ENCODE measurements around the gene IRF8.
A peak's percentile ranks its signal among the peaks of the same experiment; 100 is the strongest.

The IRF8 gene

GRCh38 chr16:85860413-85861094, 38.4 kb upstream of the IRF8 start:
- TF ChIP-seq, protein P1, sequence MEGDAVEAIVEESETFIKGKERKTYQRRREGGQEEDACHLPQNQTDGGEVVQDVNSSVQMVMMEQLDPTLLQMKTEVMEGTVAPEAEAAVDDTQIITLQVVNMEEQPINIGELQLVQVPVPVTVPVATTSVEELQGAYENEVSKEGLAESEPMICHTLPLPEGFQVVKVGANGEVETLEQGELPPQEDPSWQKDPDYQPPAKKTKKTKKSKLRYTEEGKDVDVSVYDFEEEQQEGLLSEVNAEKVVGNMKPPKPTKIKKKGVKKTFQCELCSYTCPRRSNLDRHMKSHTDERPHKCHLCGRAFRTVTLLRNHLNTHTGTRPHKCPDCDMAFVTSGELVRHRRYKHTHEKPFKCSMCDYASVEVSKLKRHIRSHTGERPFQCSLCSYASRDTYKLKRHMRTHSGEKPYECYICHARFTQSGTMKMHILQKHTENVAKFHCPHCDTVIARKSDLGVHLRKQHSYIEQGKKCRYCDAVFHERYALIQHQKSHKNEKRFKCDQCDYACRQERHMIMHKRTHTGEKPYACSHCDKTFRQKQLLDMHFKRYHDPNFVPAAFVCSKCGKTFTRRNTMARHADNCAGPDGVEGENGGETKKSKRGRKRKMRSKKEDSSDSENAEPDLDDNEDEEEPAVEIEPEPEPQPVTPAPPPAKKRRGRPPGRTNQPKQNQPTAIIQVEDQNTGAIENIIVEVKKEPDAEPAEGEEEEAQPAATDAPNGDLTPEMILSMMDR (conservative IDR thresholded peaks at IDR 0.05; ENCODE audit: low read depth, low read length), result no peak
- no peak overlapping the region for H3K4me3 ChIP-seq (ENCODE audit: low read depth, low read length)
- DNase-seq (ENCODE audit: low read depth), result no peak

DNA sequence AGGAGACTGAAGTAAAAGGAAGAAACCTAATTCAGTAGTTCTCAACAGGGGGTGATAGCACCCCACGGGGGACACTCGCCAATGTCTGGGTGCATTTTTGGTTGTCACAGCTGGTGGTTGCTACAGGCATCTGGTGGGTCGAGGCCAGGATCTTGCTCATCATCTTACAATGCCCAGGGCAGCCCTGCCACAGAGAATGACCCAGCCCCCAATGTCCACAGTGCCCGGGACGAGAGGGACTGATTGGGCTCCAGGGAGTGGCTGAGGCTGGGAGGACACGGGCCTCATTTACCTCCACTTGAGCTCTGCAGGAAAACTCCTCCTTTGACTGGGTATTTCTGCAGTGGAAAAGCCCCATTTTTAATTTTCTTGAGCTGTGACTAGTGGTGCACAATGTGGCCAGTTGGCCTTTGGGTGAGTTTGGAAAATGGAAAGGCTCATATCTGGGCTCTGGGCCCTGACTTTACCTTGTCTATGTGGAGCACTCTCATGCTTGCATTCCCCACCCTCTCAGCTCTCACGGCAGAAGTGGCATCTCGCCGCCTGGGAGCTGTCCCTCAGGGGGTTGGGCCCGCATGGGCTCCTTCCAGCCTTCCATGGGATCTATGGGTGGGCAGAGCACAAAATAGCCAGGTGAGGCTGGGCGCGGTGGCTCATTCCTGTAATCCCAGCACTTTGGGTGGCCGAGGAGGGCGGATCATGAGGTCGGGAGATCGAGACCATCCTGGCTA, 37.7 kb upstream of the IRF8 start:
- TF ChIP-seq, protein P1 (conservative IDR thresholded peaks at IDR 0.05; ENCODE audit: low read depth, low read length), result no peak
- H3K4me3 ChIP-seq (ENCODE audit: low read depth, low read length), result no peak overlapping the region

GRCh38 chr16:85862476-85863383, 36.2 kb upstream of the IRF8 start:
- no peak for DNase-seq (ENCODE audit: low read depth)
- H3K4me3 ChIP-seq (ENCODE audit: low read depth, low read length), result no peak overlapping the region
- TF ChIP-seq, protein P1 (conservative IDR thresholded peaks at IDR 0.05; ENCODE audit: low read depth, low read length), result peak; percentile 31

More for the DNA sequence above, 37.7 kb upstream of the IRF8 start:
- DNase-seq (ENCODE audit: low read depth), result no peak

DNA sequence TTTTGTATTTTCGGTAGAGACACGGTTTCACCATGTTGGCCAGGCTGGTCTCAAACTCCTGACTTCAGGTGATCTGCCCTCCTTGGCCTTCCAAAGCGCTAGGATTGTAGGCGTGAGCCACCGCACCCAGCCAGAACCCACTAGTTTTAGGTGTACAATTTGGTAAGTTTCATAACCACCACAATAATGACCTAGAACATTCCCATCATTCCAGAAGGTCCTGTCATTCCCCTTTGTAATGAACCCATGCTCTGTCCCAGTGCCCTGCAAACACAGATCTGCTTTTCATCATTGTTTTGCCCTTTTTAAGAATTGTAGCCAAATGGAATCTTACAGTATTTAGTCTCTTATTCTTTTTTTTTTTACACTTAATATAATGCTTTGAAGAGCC, 35.6 kb upstream of the IRF8 start:
- TF ChIP-seq, protein P1 (conservative IDR thresholded peaks at IDR 0.05; ENCODE audit: low read depth, low read length), result no peak
- no peak overlapping the region for H3K4me3 ChIP-seq (ENCODE audit: low read depth, low read length)
- DNase-seq (ENCODE audit: low read depth), result peak; percentile 14

DNA sequence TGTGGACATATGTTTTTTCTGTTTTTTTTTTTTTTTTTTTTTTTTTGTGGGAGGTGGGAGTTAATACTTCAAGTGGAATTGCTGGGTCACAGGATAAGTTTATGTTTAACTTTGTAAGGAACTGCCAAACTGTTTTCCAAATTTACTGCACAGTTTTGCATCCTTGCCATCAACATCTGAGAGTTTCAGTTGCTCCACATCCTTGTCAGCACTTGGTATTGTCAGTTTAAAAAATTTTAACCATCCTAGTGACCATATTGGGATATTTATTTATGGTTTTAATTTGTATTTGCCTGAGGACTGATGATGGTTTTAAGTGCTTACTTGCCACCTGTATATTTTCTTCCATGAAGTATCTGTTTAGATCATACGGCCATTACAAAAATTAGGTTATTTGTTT, 34.0 kb upstream of the IRF8 start:
- TF ChIP-seq, protein P1 (conservative IDR thresholded peaks at IDR 0.05; ENCODE audit: low read depth, low read length), result no peak
- no peak for DNase-seq (ENCODE audit: low read depth)
- no peak overlapping the region for H3K4me3 ChIP-seq (ENCODE audit: low read depth, low read length)

DNA sequence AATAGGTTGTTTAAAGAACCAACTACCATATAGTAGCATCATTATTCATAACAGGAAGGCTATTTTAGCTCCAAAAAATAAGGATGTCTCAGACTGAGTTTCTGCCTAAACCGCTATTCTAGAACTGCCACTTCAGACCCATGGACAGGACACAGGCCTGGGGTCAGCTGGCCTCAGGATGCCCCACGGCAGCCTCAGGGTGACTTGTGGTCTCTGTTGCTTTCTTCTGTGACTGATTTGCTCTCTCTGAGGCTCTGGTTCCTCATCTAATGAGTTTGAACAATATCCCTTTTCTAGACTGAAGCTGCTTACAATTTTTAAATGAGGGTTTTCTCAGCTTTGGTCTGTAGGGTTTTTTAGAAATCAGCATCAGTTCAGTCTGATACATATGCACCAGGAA, 31.8 kb upstream of the IRF8 start:
- TF ChIP-seq, protein P1 (conservative IDR thresholded peaks at IDR 0.05; ENCODE audit: low read depth, low read length), result no peak

More for the DNA sequence above, 31.8 kb upstream of the IRF8 start:
- H3K4me3 ChIP-seq (ENCODE audit: low read depth, low read length), result no peak overlapping the region
- DNase-seq (ENCODE audit: low read depth), result no peak
